HepG2 (cell line): ENCODE results near the gene TEF. TPM values are rescaled to one million over a fixed set of nuclear protein-coding genes. Genes with fewer than 3 reads are reported as not detected.

Source experiments
- AKAP8 ChIP-seq: sonication (generic); formaldehyde crosslinking; IDR thresholded peaks from 2 replicates; pipeline ENCODE4 v1.5.1; 2020; ENCODE audit warnings: mild to moderate bottlenecking, missing genetic modification reagents
- ARID4A ChIP-seq: sonication (generic); formaldehyde crosslinking; IDR thresholded peaks from 2 replicates; pipeline ENCODE4 v1.5.0; 2020; ENCODE audit warnings: mild to moderate bottlenecking, missing genetic modification reagents, borderline replicate concordance
- ATF1 ChIP-seq: IDR thresholded peaks from 2 replicates; pipeline ENCODE4 v1.6.1; 2016; ENCODE audit warnings: mild to moderate bottlenecking, control low read depth
- ATF2 ChIP-seq: sonication (generic); formaldehyde crosslinking; IDR thresholded peaks from 2 replicates; pipeline ENCODE4 v1.4.0; 2020; ENCODE audit warnings: missing genetic modification reagents
- ATRX ChIP-seq: sonication (generic); formaldehyde crosslinking; IDR thresholded peaks from 2 replicates; pipeline ENCODE4 v1.4.0; 2020; ENCODE audit warnings: missing genetic modification reagents, borderline replicate concordance
- CBX1 ChIP-seq: IDR thresholded peaks from one replicate; pipeline ENCODE4 v1.6.1; 2016; ENCODE audit warnings: antibody characterized with exemption, low read depth
- CREM ChIP-seq, 2 experiments: sonication (generic) in 1 of 2; formaldehyde crosslinking in 1 of 2; IDR thresholded peaks; 2 replicates each; pipeline versions ENCODE4 v1.4.0 to v1.6.1; 2016 to 2020; ENCODE audit warnings: antibody characterized with exemption in 1 of 2, mild to moderate bottlenecking in 1 of 2, missing genetic modification reagents in 1 of 2
- ETV5 ChIP-seq: IDR thresholded peaks from 2 replicates; pipeline ENCODE4 v1.6.1; 2018; ENCODE audit warnings: missing biosample characterization, missing genetic modification reagents, inconsistent platforms, borderline replicate concordance
- IRF9 ChIP-seq: sonication (generic); formaldehyde crosslinking; IDR thresholded peaks from 2 replicates; pipeline ENCODE4 v1.8.0; 2022; ENCODE audit warnings: missing genetic modification reagents, mild to moderate bottlenecking, borderline replicate concordance
- KAT2B ChIP-seq: fragments of 150-350 bp; IDR thresholded peaks from 2 replicates; pipeline ENCODE4 v1.6.1; 2014; ENCODE audit warnings: low read depth, low read length, borderline replicate concordance
- NR3C1 ChIP-seq: sonication (generic); formaldehyde crosslinking; IDR thresholded peaks from 2 replicates; pipeline ENCODE4 v1.4.0; 2020; ENCODE audit warnings: missing genetic modification reagents
- RARG ChIP-seq: sonication (generic); formaldehyde crosslinking; IDR thresholded peaks from 2 replicates; pipeline ENCODE4 v1.4.0; 2020; ENCODE audit warnings: low read depth, mild to moderate bottlenecking, missing genetic modification reagents
- ZBTB14 ChIP-seq: sonication (generic); formaldehyde crosslinking; IDR thresholded peaks from 2 replicates; pipeline ENCODE4 v1.4.0; 2020; ENCODE audit warnings: missing genetic modification reagents
- ZNF17 ChIP-seq: sonication (generic); formaldehyde crosslinking; IDR thresholded peaks from 2 replicates; pipeline ENCODE4 v1.5.0; 2020; ENCODE audit warnings: mild to moderate bottlenecking, missing genetic modification reagents
- ZNF354B ChIP-seq: sonication (generic); formaldehyde crosslinking; IDR thresholded peaks from 2 replicates; pipeline ENCODE4 v1.8.0; 2022; ENCODE audit warnings: mild to moderate bottlenecking, missing genetic modification reagents
- polyA plus RNA-seq, 8 experiments: library from polyadenylated mRNA; depleted of rRNA in 3 of 8; stranded (reverse) in 7 of 8; unstranded in 1 of 8; fragments of >200 nt; fragmentation: Illumina TruSeq in 4 of 8; extraction: Trizol in 4 of 8; gene quantifications; 2 replicates each; pipeline versions ENCODE4 v1.2.1 to v1.2.3, GENCODE V29; 2011 to 2016; ENCODE audit warnings: low read depth in 4 of 8, missing spikeins in 1 of 8, mixed read lengths in 1 of 8; ENCODE audit not compliant: insufficient read depth in 1 of 8
- total RNA-seq, 5 experiments: library from RNA; depleted of rRNA; stranded (reverse); fragments of >200 nt; fragmentation: Illumina TruSeq; extraction: Trizol; gene quantifications; 2 replicates each; pipeline ENCODE4 v1.2.3, GENCODE V29; 2016; ENCODE audit warnings: low read depth in 1 of 5
- TF ChIP-seq, protein P1 (sequence below): sonication (generic); formaldehyde crosslinking; IDR thresholded peaks from 2 replicates; pipeline ENCODE4 v1.4.0; 2020; ENCODE audit warnings: mild to moderate bottlenecking, missing genetic modification reagents
- TF ChIP-seq, protein P2 (sequence below): sonication (generic); formaldehyde crosslinking; IDR thresholded peaks from 2 replicates; pipeline ENCODE4 v1.5.0; 2020; ENCODE audit warnings: mild to moderate bottlenecking, missing genetic modification reagents, moderate library complexity

Gene TEF
- total and polyA plus RNA-seq, 2 of the 13 experiments (the other 11 are each of a cell fraction or from before 2014, with no cell fraction given) = 7.6 to 11.2 TPM

DNA sequence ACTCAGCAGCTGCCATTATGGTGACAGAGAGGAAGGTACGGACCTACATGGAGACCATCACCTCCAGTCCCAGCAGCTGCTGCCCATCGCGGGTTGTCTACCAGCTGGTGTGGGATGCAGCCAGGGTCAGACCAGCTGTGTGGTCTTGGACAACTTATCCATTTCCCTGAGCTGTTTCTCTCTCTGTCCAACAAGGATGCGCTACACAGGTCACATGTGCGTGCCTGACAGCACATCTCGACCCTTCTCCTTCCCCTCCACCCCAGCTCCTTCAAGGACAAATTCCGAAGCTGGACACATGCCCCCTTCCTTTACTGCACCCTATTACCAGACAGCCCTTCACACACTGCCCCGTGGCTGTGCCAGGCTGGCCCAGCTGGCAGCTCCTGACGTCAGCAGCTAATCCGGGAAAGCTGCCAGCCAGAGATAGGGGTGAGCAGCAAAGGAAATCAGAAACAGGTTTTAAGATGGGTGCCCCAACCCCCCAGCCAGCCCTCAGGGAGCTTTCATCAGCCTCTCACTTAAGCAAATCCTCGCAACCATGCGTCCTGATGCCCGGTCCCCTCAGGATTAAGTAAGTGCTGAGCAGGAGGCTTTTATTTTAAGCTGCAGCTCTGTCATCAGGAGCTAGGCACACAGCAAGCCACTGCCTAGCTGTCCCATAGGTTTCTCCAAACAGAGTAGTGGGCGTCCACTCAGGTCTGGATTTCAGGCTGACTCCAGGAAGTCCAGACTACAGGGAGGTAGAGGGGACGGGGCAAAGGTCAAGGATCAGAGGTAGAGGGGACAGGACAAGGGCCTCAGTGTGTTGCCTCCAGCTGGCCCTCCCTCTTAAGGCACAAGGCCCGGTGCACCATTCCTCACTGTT, 20.3 kb downstream of the TEF start (continued):
- TF ChIP-seq, protein P1, sequence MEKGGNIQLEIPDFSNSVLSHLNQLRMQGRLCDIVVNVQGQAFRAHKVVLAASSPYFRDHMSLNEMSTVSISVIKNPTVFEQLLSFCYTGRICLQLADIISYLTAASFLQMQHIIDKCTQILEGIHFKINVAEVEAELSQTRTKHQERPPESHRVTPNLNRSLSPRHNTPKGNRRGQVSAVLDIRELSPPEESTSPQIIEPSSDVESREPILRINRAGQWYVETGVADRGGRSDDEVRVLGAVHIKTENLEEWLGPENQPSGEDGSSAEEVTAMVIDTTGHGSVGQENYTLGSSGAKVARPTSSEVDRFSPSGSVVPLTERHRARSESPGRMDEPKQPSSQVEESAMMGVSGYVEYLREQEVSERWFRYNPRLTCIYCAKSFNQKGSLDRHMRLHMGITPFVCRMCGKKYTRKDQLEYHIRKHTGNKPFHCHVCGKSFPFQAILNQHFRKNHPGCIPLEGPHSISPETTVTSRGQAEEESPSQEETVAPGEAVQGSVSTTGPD = no peak
- no peak for TF ChIP-seq NR3C1 (CRISPR knock-in tag)
- no peak for TF ChIP-seq CBX1
- no peak for TF ChIP-seq ATF2 (CRISPR knock-in tag)
- no peak for TF ChIP-seq KAT2B
- TF ChIP-seq, protein P2, sequence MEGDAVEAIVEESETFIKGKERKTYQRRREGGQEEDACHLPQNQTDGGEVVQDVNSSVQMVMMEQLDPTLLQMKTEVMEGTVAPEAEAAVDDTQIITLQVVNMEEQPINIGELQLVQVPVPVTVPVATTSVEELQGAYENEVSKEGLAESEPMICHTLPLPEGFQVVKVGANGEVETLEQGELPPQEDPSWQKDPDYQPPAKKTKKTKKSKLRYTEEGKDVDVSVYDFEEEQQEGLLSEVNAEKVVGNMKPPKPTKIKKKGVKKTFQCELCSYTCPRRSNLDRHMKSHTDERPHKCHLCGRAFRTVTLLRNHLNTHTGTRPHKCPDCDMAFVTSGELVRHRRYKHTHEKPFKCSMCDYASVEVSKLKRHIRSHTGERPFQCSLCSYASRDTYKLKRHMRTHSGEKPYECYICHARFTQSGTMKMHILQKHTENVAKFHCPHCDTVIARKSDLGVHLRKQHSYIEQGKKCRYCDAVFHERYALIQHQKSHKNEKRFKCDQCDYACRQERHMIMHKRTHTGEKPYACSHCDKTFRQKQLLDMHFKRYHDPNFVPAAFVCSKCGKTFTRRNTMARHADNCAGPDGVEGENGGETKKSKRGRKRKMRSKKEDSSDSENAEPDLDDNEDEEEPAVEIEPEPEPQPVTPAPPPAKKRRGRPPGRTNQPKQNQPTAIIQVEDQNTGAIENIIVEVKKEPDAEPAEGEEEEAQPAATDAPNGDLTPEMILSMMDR (CRISPR knock-in tag) = 0 out of 2 replicates have a peak, but pooled peaks have one; percentile 11
- no peak for TF ChIP-seq RARG
- TF ChIP-seq ZNF354B (CRISPR knock-in tag) = no peak
- no peak for TF ChIP-seq IRF9
- TF ChIP-seq CREM (IDR thresholded peaks at IDR 0.05) = no peak
- no peak for TF ChIP-seq CREM (CRISPR knock-in tag; IDR thresholded peaks at IDR 0.05)
- no peak for TF ChIP-seq ATRX (CRISPR knock-in tag)
- 0 out of 2 replicates have a peak, but pooled peaks have one; percentile 15 for TF ChIP-seq ETV5
- TF ChIP-seq ZNF17 (CRISPR knock-in tag) = no peak
- TF ChIP-seq ARID4A = no peak; the same call in 1 of the 2 replicates
- no peak for TF ChIP-seq AKAP8
- no peak for TF ChIP-seq ZBTB14 (CRISPR knock-in tag)
- no peak for TF ChIP-seq ATF1 (CRISPR knock-in tag)
